ENCODE results near the gene SLC8A1. TPM values are rescaled to one million over a fixed set of nuclear protein-coding genes. Genes with fewer than 3 reads are reported as not detected.

Gene SLC8A1
- total RNA-seq, 1 experiment from 2014 or later, result 1.7 TPM

- no peaks in the 10 kb centered on the region for H3K9me3 ChIP-seq (ENCODE audit: control insufficient read depth, low read depth, low read length)
- no peak for TF ChIP-seq CTCF (conservative IDR thresholded peaks at IDR 0.05)
- no peak overlapping the region for H3K9ac ChIP-seq (ENCODE audit: extremely low read depth, insufficient read length, low read length)
- H3K27me3 ChIP-seq (ENCODE audit: insufficient read depth, low read length), result no peaks in the 10 kb centered on the region
- H3K18ac ChIP-seq (ENCODE audit: insufficient read length, low read depth, low read length), result no peak overlapping the region
- no peak overlapping the region for H3K4me3 Mint-ChIP-seq
- H3K14ac ChIP-seq (ENCODE audit: insufficient read depth, low read length), result no peak overlapping the region
- no peak overlapping the region for H3K4ac ChIP-seq (ENCODE audit: low read depth, low read length)
- no peak overlapping the region for H2AFZ ChIP-seq (ENCODE audit: low read length)
- H3K27me3 Mint-ChIP-seq (ENCODE audit: low read depth), result no peaks in the 10 kb centered on the region
- H3K27ac Mint-ChIP-seq, result no peak overlapping the region
- H3K4me1 Mint-ChIP-seq, result peaks cover 5% of the 10 kb centered on the region in 2 experiments; a peak in 3 of 4 replicates
- no peaks in the 10 kb centered on the region for H3K36me3 Mint-ChIP-seq (ENCODE audit: insufficient read depth in 1 of 3, low read depth in 3 of 3)
- H3K23me2 ChIP-seq (ENCODE audit: insufficient read length, low read depth, low read length, poor library complexity, severe bottlenecking), result no peaks in the 10 kb centered on the region
- no peak overlapping the region for H3K23ac ChIP-seq (ENCODE audit: insufficient read length, low read depth, low read length)
- H2BK120ac ChIP-seq (ENCODE audit: low read depth, low read length, poor library complexity, severe bottlenecking), result no peak overlapping the region
- H3K9me3 Mint-ChIP-seq, result no peaks in the 10 kb centered on the region; a peak in 1 of 5 replicates
- no peak overlapping the region for H2BK15ac ChIP-seq (ENCODE audit: low read depth, low read length)
- no peaks in the 10 kb centered on the region for H4K20me1 ChIP-seq (ENCODE audit: control insufficient read depth, insufficient read depth, insufficient read length)
- no peaks in the 10 kb centered on the region for H3K4me1 ChIP-seq (ENCODE audit: insufficient read depth, low read length)
- H3T11ph ChIP-seq (ENCODE audit: low read length), result no peak overlapping the region
- H4K5ac ChIP-seq (ENCODE audit: insufficient read length, low read depth, low read length), result no peak overlapping the region
- no peaks in the 10 kb centered on the region for H3K79me2 ChIP-seq (ENCODE audit: insufficient read depth, low read length)
- H4K91ac ChIP-seq (ENCODE audit: insufficient read length, low read depth, low read length), result no peak overlapping the region
- H2BK20ac ChIP-seq (ENCODE audit: low read depth, low read length, poor library complexity, severe bottlenecking), result no peak overlapping the region
- H2AK5ac ChIP-seq (ENCODE audit: insufficient read length, low read length), result no peak overlapping the region
- no peak overlapping the region for H3K56ac ChIP-seq (ENCODE audit: insufficient read length, low read depth, low read length)
- DNase-seq, result no peak
- no peak overlapping the region for H2BK5ac ChIP-seq (ENCODE audit: insufficient read length, low read length)
- no peak overlapping the region for H3K4me2 ChIP-seq (ENCODE audit: insufficient read depth, insufficient read length, low read length)
- H2BK12ac ChIP-seq (ENCODE audit: insufficient read length, low read depth, low read length), result no peak overlapping the region
- no peaks in the 10 kb centered on the region for H3K79me1 ChIP-seq (ENCODE audit: insufficient read depth, low read depth, low read length, poor library complexity, severe bottlenecking)
- no CpG with 5 or more reads among the region's 3 CpGs for WGBS (ENCODE audit: extremely low coverage, insufficient read length, low lambda C conversion rate)
- H3K27ac ChIP-seq (ENCODE audit: insufficient read length, low read depth, low read length), result no peak overlapping the region
- no peak overlapping the region for H4K8ac ChIP-seq (replicated peaks; ENCODE audit: insufficient read length, low read depth, low read length)
These were observed 361.8 kb downstream of the SLC8A1 start for GRCh38 chr2:40090044-40090443.

All from H9 (cell line).